Effector memory CD4-positive, alpha-beta T cell (primary cell): ENCODE data around the gene TSC22D1.

Experiments used
- DNase-seq, 3 donors: peaks; one replicate each; pipeline ENCODE4 v3.0.0-alpha.2; 2020
- H3K27ac ChIP-seq: 2 replicates; pipeline ENCODE4 v1.7.0; 2013; ENCODE audit warnings: mild to moderate bottlenecking, low read length, moderate library complexity; ENCODE audit not compliant: insufficient read depth, poor library complexity, severe bottlenecking
- H3K27me3 ChIP-seq: replicated peaks from 2 replicates; pipeline ENCODE4 v1.7.0; 2013; ENCODE audit warnings: mild to moderate bottlenecking, low read length; ENCODE audit not compliant: insufficient read depth, control insufficient read depth, poor library complexity, severe bottlenecking
- H3K36me3 ChIP-seq: 2 replicates; pipeline ENCODE4 v1.7.0; 2013; ENCODE audit warnings: mild to moderate bottlenecking, low read length, moderate library complexity; ENCODE audit not compliant: control insufficient read depth, insufficient read depth
- H3K4me1 ChIP-seq: 2 replicates; pipeline ENCODE4 v1.7.0; 2013; ENCODE audit warnings: low read length, mild to moderate bottlenecking; ENCODE audit not compliant: control insufficient read depth, insufficient read depth, poor library complexity, severe bottlenecking
- H3K4me3 ChIP-seq: 2 replicates; pipeline ENCODE4 v1.7.0; 2013; ENCODE audit warnings: low read length, low read depth, mild to moderate bottlenecking; ENCODE audit not compliant: insufficient read depth, poor library complexity, severe bottlenecking
- H3K9me3 ChIP-seq: 2 replicates; pipeline ENCODE4 v1.7.0; 2013; ENCODE audit warnings: mild to moderate bottlenecking, low read length, moderate library complexity; ENCODE audit not compliant: control insufficient read depth

Gene TSC22D1

GRCh38 chr13:44436589-44437337, 139.4 kb downstream of the TSC22D1 start:
- H3K36me3 ChIP-seq = no peaks in the 10 kb centered on the region
- no peaks in the 10 kb centered on the region for H3K9me3 ChIP-seq
- H3K4me1 ChIP-seq = peaks cover 18% of the 10 kb centered on the region
- H3K27ac ChIP-seq = no peak overlapping the region
- peaks cover 10% of the 10 kb centered on the region for H3K27me3 ChIP-seq
- peak in 2 of 3 donors; percentile 41 to 44 for DNase-seq
- H3K4me3 ChIP-seq = peak overlapping the region; percentile 44

GRCh38 chr13:44435919-44436510, 140.1 kb downstream of the TSC22D1 start:
- DNase-seq = no peak
- peaks cover 18% of the 10 kb centered on the region for H3K4me1 ChIP-seq
- no peaks in the 10 kb centered on the region for H3K36me3 ChIP-seq
- peaks cover 10% of the 10 kb centered on the region for H3K27me3 ChIP-seq
- no peak overlapping the region for H3K27ac ChIP-seq
- H3K4me3 ChIP-seq = peak overlapping the region; percentile 62
- H3K9me3 ChIP-seq = no peaks in the 10 kb centered on the region

- Histone ChIP-seq H3K36me3 (no peaks in the 10 kb centered on the region), H3K9me3 (no peaks in the 10 kb centered on the region), H3K4me3 (peak overlapping the region; percentile 62), H3K27ac (peak overlapping the region; percentile 53), H3K27me3 (peaks cover 10% of the 10 kb centered on the region), H3K4me1 (peaks cover 18% of the 10 kb centered on the region)
- DNase-seq = peak; percentile 80 to 89 (median 84)
These were observed 140.8 kb downstream of the TSC22D1 start for GRCh38 chr13:44435142-44435918.

GRCh38 chr13:44434766-44435141, 141.4 kb downstream of the TSC22D1 start:
- peaks cover 10% of the 10 kb centered on the region for H3K27me3 ChIP-seq
- peak overlapping the region; percentile 62 for H3K4me3 ChIP-seq
- no peak for DNase-seq
- H3K4me1 ChIP-seq = peaks cover 18% of the 10 kb centered on the region
- no peaks in the 10 kb centered on the region for H3K9me3 ChIP-seq
- H3K27ac ChIP-seq = no peak overlapping the region
- no peaks in the 10 kb centered on the region for H3K36me3 ChIP-seq

- Histone ChIP-seq H3K27me3 (peaks cover 10% of the 10 kb centered on the region), H3K27ac (no peak overlapping the region), H3K9me3 (no peaks in the 10 kb centered on the region), H3K36me3 (no peaks in the 10 kb centered on the region), H3K4me3 (no peak overlapping the region), H3K4me1 (peaks cover 18% of the 10 kb centered on the region)
- no peak for DNase-seq
These were observed 142.0 kb downstream of the TSC22D1 start for GRCh38 chr13:44433863-44434765.

GRCh38 chr13:44432650-44433049, 143.5 kb downstream of the TSC22D1 start:
- Histone ChIP-seq H3K27ac (no peak overlapping the region), H3K4me3 (no peak overlapping the region), H3K9me3 (no peaks in the 10 kb centered on the region), H3K27me3 (peaks cover 10% of the 10 kb centered on the region), H3K4me1 (peaks cover 18% of the 10 kb centered on the region), H3K36me3 (no peaks in the 10 kb centered on the region)
- no peak for DNase-seq

GRCh38 chr13:44431150-44431549, 145.0 kb downstream of the TSC22D1 start:
- no peaks in the 10 kb centered on the region for H3K36me3 ChIP-seq
- H3K27me3 ChIP-seq = peaks cover 5% of the 10 kb centered on the region
- no peak overlapping the region for H3K4me3 ChIP-seq
- DNase-seq = no peak
- H3K9me3 ChIP-seq = no peaks in the 10 kb centered on the region
- peaks cover 8% of the 10 kb centered on the region for H3K4me1 ChIP-seq
- no peak overlapping the region for H3K27ac ChIP-seq

GRCh38 chr13:44429311-44429710, 146.8 kb downstream of the TSC22D1 start:
- Histone ChIP-seq H3K27ac (no peak overlapping the region), H3K27me3 (no peaks in the 10 kb centered on the region), H3K9me3 (no peaks in the 10 kb centered on the region), H3K36me3 (no peaks in the 10 kb centered on the region), H3K4me1 (no peaks in the 10 kb centered on the region), H3K4me3 (no peak overlapping the region)
- DNase-seq = no peak

GRCh38 chr13:44426461-44426860, 149.7 kb downstream of the TSC22D1 start:
- H3K27me3 ChIP-seq = no peaks in the 10 kb centered on the region
- H3K9me3 ChIP-seq = no peaks in the 10 kb centered on the region
- no peaks in the 10 kb centered on the region for H3K4me1 ChIP-seq
- H3K36me3 ChIP-seq = no peaks in the 10 kb centered on the region
- no peak overlapping the region for H3K27ac ChIP-seq
- no peak overlapping the region for H3K4me3 ChIP-seq
- DNase-seq = no peak
